Astrocyte (in vitro differentiated cells and primary cell): ENCODE measurements around the gene RBL2. TPM values are rescaled to one million over a fixed set of nuclear protein-coding genes. Genes with fewer than 3 reads are reported as not detected.

Experiments used
- DNase-seq: peaks from one replicate; pipeline ENCODE4 v3.0.0-alpha.2; 2010; ENCODE audit warnings: low read depth
- FAIRE-seq: peaks from 2 replicates; lab custom pipeline; 2011; peaks lifted over from hg19 to GRCh38; lab: Jason Lieb, UNC
- H2AFZ ChIP-seq: 2 replicates; pipeline ENCODE4 v1.6.0; 2012; ENCODE audit warnings: low read depth, low read length, inconsistent platforms
- H3K27ac ChIP-seq: 2 replicates; pipeline ENCODE4 v1.5.1; 2011; ENCODE audit warnings: low read depth, low read length, inconsistent platforms
- H3K27me3 ChIP-seq: 2 replicates; pipeline ENCODE4 v1.6.0; 2011; ENCODE audit warnings: low read length, inconsistent platforms; ENCODE audit not compliant: insufficient read depth
- H3K36me3 ChIP-seq: 2 replicates; pipeline ENCODE4 v1.5.1; 2011; ENCODE audit warnings: low read length, inconsistent platforms; ENCODE audit not compliant: insufficient read depth
- H3K4me1 ChIP-seq: 2 replicates; pipeline ENCODE4 v1.5.1; 2011; ENCODE audit warnings: low read length, inconsistent platforms; ENCODE audit not compliant: insufficient read depth
- H3K4me2 ChIP-seq: 2 replicates; pipeline ENCODE4 v1.6.0; 2012; ENCODE audit warnings: low read length, inconsistent platforms
- H3K4me3 ChIP-seq: 2 replicates; pipeline ENCODE4 v1.5.1; 2011; ENCODE audit warnings: low read depth, mild to moderate bottlenecking, low read length, inconsistent platforms; ENCODE audit not compliant: insufficient read depth
- H3K79me2 ChIP-seq: 2 replicates; pipeline ENCODE4 v1.6.0; 2012; ENCODE audit warnings: mild to moderate bottlenecking, low read length, inconsistent platforms; ENCODE audit not compliant: insufficient read depth
- H3K9ac ChIP-seq: 2 replicates; pipeline ENCODE4 v1.6.0; 2012; ENCODE audit warnings: mild to moderate bottlenecking, low read length, inconsistent platforms
- H3K9me3 ChIP-seq: 2 replicates; pipeline ENCODE4 v1.5.1; 2012; ENCODE audit warnings: low read depth, mild to moderate bottlenecking, low read length, inconsistent platforms; ENCODE audit not compliant: insufficient read depth
- H4K20me1 ChIP-seq: 2 replicates; pipeline ENCODE4 v1.6.0; 2012; ENCODE audit warnings: low read length, inconsistent platforms; ENCODE audit not compliant: insufficient read depth
- H3K27ac Mint-ChIP-seq: one replicate; pipeline ENCODE4 v1.8.0; 2021; ENCODE audit warnings: mild to moderate bottlenecking, mixed read lengths; ENCODE audit not compliant: unreplicated experiment
- H3K27me3 Mint-ChIP-seq: one replicate; pipeline ENCODE4 v1.8.0; 2021; ENCODE audit warnings: low read depth, mixed read lengths; ENCODE audit not compliant: unreplicated experiment
- H3K36me3 Mint-ChIP-seq: one replicate; pipeline ENCODE4 v1.8.0; 2021; ENCODE audit warnings: low read depth, mixed read lengths; ENCODE audit not compliant: unreplicated experiment
- H3K4me1 Mint-ChIP-seq: one replicate; pipeline ENCODE4 v1.8.0; 2021; ENCODE audit warnings: low read depth, mixed read lengths; ENCODE audit not compliant: unreplicated experiment
- H3K4me3 Mint-ChIP-seq: one replicate; pipeline ENCODE4 v1.8.0; 2021; ENCODE audit warnings: mild to moderate bottlenecking, moderate library complexity, mixed read lengths; ENCODE audit not compliant: unreplicated experiment
- H3K9me3 Mint-ChIP-seq: one replicate; pipeline ENCODE4 v1.8.0; 2021; ENCODE audit warnings: mild to moderate bottlenecking, mixed read lengths; ENCODE audit not compliant: unreplicated experiment
- EZH2 ChIP-seq: IDR thresholded peaks from 2 replicates; pipeline ENCODE4 v1.6.1; 2012; ENCODE audit warnings: mild to moderate bottlenecking, low read length, inconsistent platforms; ENCODE audit not compliant: insufficient read depth
- total RNA-seq: library from RNA; stranded (reverse); gene quantifications from 2 replicates; pipeline ENCODE4 v1.2.1, GENCODE V29; 2021
- TF ChIP-seq, protein P1 (sequence below): IDR thresholded peaks from 2 replicates; pipeline ENCODE4 v1.5.1; 2011; ENCODE audit warnings: low read depth, mild to moderate bottlenecking, inconsistent platforms, low read length, moderate library complexity; ENCODE audit not compliant: insufficient read depth

Gene RBL2
- total RNA-seq, 1 donor from 2014 or later = 24.4 TPM

- no peak overlapping the region for H3K27ac Mint-ChIP-seq
- no peak for FAIRE-seq
Observed at GRCh38 chr16:53515259-53515658, 81.0 kb downstream of the RBL2 start.

DNA sequence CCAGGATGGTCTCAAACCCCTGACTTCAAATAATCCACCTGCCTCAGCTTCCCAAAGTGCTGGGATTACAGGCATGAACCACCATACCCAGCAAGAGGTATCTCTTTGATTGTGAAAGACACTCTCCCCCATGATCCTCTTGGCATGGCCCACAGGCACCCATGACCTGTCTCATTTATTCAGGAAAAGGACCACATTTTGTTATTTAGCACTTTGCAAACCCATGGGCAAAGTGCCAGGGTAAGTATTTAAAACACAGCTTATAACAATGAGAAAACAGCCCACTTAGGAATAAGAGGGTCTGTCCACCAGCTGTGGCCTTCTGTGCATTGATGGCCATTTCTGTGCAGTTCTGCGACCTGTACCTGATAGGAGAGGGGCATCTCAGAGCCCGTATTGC is 81.5 kb downstream of the RBL2 start:
- Histone ChIP-seq H3K27me3 (no peaks in the 10 kb centered on the region), H3K4me1 (peaks cover 7% of the 10 kb centered on the region), H3K9me3 (no peaks in the 10 kb centered on the region), H2AFZ (no peak overlapping the region), H3K4me2 (no peak overlapping the region), H3K9ac (no peak overlapping the region), H3K4me3 (no peak overlapping the region), H3K27ac (no peak overlapping the region), H4K20me1 (no peaks in the 10 kb centered on the region), H3K79me2 (no peaks in the 10 kb centered on the region), H3K36me3 (no peaks in the 10 kb centered on the region)
- Mint-ChIP-seq H3K9me3 (peaks cover 14% of the 10 kb centered on the region), H3K4me1 (no peaks in the 10 kb centered on the region), H3K27ac (no peak overlapping the region), H3K4me3 (no peak overlapping the region), H3K36me3 (no peaks in the 10 kb centered on the region), H3K27me3 (no peaks in the 10 kb centered on the region)
- no peak for TF ChIP-seq EZH2
- TF ChIP-seq, protein P1, sequence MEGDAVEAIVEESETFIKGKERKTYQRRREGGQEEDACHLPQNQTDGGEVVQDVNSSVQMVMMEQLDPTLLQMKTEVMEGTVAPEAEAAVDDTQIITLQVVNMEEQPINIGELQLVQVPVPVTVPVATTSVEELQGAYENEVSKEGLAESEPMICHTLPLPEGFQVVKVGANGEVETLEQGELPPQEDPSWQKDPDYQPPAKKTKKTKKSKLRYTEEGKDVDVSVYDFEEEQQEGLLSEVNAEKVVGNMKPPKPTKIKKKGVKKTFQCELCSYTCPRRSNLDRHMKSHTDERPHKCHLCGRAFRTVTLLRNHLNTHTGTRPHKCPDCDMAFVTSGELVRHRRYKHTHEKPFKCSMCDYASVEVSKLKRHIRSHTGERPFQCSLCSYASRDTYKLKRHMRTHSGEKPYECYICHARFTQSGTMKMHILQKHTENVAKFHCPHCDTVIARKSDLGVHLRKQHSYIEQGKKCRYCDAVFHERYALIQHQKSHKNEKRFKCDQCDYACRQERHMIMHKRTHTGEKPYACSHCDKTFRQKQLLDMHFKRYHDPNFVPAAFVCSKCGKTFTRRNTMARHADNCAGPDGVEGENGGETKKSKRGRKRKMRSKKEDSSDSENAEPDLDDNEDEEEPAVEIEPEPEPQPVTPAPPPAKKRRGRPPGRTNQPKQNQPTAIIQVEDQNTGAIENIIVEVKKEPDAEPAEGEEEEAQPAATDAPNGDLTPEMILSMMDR = no peak
- no peak for DNase-seq
- FAIRE-seq = no peak

More at GRCh38 chr16:53515259-53515658, 81.0 kb downstream of the RBL2 start:
- no peaks in the 10 kb centered on the region for H3K27me3 ChIP-seq
- Mint-ChIP-seq H3K27me3 (no peaks in the 10 kb centered on the region), H3K4me1 (no peaks in the 10 kb centered on the region), H3K36me3 (no peaks in the 10 kb centered on the region), H3K4me3 (no peak overlapping the region), H3K9me3 (peaks cover 14% of the 10 kb centered on the region)
- H3K4me2 ChIP-seq = no peak overlapping the region
- TF ChIP-seq EZH2 = no peak
- TF ChIP-seq, protein P1 = no peak
- peaks cover 7% of the 10 kb centered on the region for H3K4me1 ChIP-seq
- peak; percentile 39 for DNase-seq
- H3K9ac ChIP-seq = no peak overlapping the region
- no peaks in the 10 kb centered on the region for H3K36me3 ChIP-seq
- no peak overlapping the region for H2AFZ ChIP-seq
- H4K20me1 ChIP-seq = no peaks in the 10 kb centered on the region
- H3K4me3 ChIP-seq = no peak overlapping the region
- no peaks in the 10 kb centered on the region for H3K9me3 ChIP-seq
- no peaks in the 10 kb centered on the region for H3K79me2 ChIP-seq
- peak overlapping the region; percentile 26 for H3K27ac ChIP-seq

DNA sequence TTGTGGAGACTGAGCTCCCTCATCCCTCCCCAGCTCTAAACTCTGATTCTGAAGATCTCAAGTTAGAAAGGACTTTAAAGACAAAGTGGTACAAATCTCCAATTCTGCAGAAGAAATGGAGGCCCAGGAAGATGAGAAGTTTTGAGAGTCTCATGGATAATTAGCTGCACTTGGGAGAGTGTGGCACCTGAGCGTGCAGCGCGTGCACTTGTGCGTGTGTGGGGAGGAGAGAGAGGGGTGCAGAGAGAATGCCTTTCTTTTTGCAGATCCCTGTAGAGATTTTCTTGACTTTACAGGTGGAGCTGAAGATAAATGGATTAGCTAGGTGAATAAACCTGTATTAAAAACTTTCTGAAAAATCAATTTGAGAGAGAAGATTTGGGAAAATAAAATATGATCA is 83.6 kb downstream of the RBL2 start:
- H3K36me3 Mint-ChIP-seq = no peaks in the 10 kb centered on the region
- DNase-seq (no peak), FAIRE-seq (no peak)
- Histone ChIP-seq H2AFZ (no peak overlapping the region), H3K27ac (no peak overlapping the region), H3K36me3 (no peaks in the 10 kb centered on the region), H3K4me2 (no peak overlapping the region), H3K9me3 (no peaks in the 10 kb centered on the region), H4K20me1 (no peaks in the 10 kb centered on the region), H3K4me3 (no peak overlapping the region), H3K27me3 (no peaks in the 10 kb centered on the region), H3K9ac (no peak overlapping the region), H3K79me2 (no peaks in the 10 kb centered on the region), H3K4me1 (peaks cover 7% of the 10 kb centered on the region)
- no peak for TF ChIP-seq EZH2
- TF ChIP-seq, protein P1 = no peak
- no peak overlapping the region for H3K4me3 Mint-ChIP-seq
- H3K27me3 Mint-ChIP-seq = no peaks in the 10 kb centered on the region
- peaks cover 9% of the 10 kb centered on the region for H3K9me3 Mint-ChIP-seq
- H3K27ac Mint-ChIP-seq = no peak overlapping the region
- H3K4me1 Mint-ChIP-seq = no peaks in the 10 kb centered on the region
